HepG2 (cell line): ENCODE measurements around the gene CNPY4. TPM values are rescaled to one million over a fixed set of nuclear protein-coding genes. Genes with fewer than 3 reads are reported as not detected.

Experiments used
- ATF7 ChIP-seq, 2 experiments: fragments of 450-650 bp in 1 of 2; sonication (generic) in 1 of 2; formaldehyde crosslinking in 1 of 2; IDR thresholded peaks; 2 replicates each; pipeline versions ENCODE4 v1.4.0 to v1.6.1; 2016 to 2020; ENCODE audit warnings: antibody characterized with exemption in 1 of 2, mild to moderate bottlenecking in 1 of 2, missing genetic modification reagents in 1 of 2
- BCL6 ChIP-seq: IDR thresholded peaks from 2 replicates; pipeline ENCODE4 v1.6.1; 2016; ENCODE audit warnings: missing genetic modification reagents, missing compliant biosample characterization
- BHLHE40 ChIP-seq: IDR thresholded peaks from 2 replicates; pipeline ENCODE4 v1.6.1; 2011; ENCODE audit warnings: low read length, improper control_type of control experiment
- FLYWCH1 ChIP-seq: sonication (generic); formaldehyde crosslinking; IDR thresholded peaks from 2 replicates; pipeline ENCODE4 v1.8.1; 2023; ENCODE audit warnings: mild to moderate bottlenecking, missing genetic modification reagents
- FOXA3 ChIP-seq: IDR thresholded peaks from 2 replicates; pipeline ENCODE4 v1.6.1; 2016; ENCODE audit warnings: missing genetic modification reagents, missing compliant biosample characterization
- FOXK1 ChIP-seq: sonication (generic); formaldehyde crosslinking; IDR thresholded peaks from 2 replicates; pipeline ENCODE4 v1.4.0; 2020; ENCODE audit warnings: low read depth, missing genetic modification reagents, borderline replicate concordance
- GABPB1 ChIP-seq: IDR thresholded peaks from 2 replicates; pipeline ENCODE4 v1.6.1; 2016; ENCODE audit warnings: mild to moderate bottlenecking, missing genetic modification reagents, moderate library complexity, missing compliant biosample characterization
- HMG20A ChIP-seq: IDR thresholded peaks from 2 replicates; pipeline ENCODE4 v1.6.1; 2016; ENCODE audit warnings: borderline replicate concordance
- MBD4 ChIP-seq: IDR thresholded peaks from 2 replicates; pipeline ENCODE4 v1.6.1; 2012; ENCODE audit warnings: low read length, inconsistent platforms, borderline replicate concordance
- PPARG ChIP-seq: conservative IDR thresholded peaks from 2 replicates; pipeline ENCODE4 v1.6.1; 2016; ENCODE audit warnings: missing biosample characterization, missing genetic modification reagents
- TBX3 ChIP-seq: fragments of 450-650 bp; IDR thresholded peaks from 2 replicates; pipeline ENCODE4 v1.6.1; 2017; ENCODE audit warnings: antibody characterized with exemption, mild to moderate bottlenecking, inconsistent platforms, borderline replicate concordance
- THAP9 ChIP-seq: sonication (generic); formaldehyde crosslinking; IDR thresholded peaks from 2 replicates; pipeline ENCODE4; 2020; ENCODE audit warnings: missing genetic modification reagents, mild to moderate bottlenecking, borderline replicate concordance
- ZBTB26 ChIP-seq: IDR thresholded peaks from 2 replicates; pipeline ENCODE4 v1.6.1; 2016; ENCODE audit warnings: missing compliant biosample characterization, missing genetic modification reagents, borderline replicate concordance
- ZNF205 ChIP-seq: IDR thresholded peaks from 2 replicates; pipeline ENCODE4 v1.6.1; 2018; ENCODE audit warnings: missing biosample characterization, missing genetic modification reagents
- ZNF460 ChIP-seq: sonication (generic); formaldehyde crosslinking; IDR thresholded peaks from 2 replicates; pipeline ENCODE4 v1.5.1; 2020; ENCODE audit warnings: missing genetic modification reagents, mild to moderate bottlenecking, borderline replicate concordance
- ZNF674 ChIP-seq: sonication (generic); formaldehyde crosslinking; IDR thresholded peaks from 2 replicates; pipeline ENCODE4 v1.5.0; 2020; ENCODE audit warnings: low read depth, mild to moderate bottlenecking, missing genetic modification reagents
- polyA plus RNA-seq, 8 experiments: library from polyadenylated mRNA; depleted of rRNA in 3 of 8; stranded (reverse) in 7 of 8; unstranded in 1 of 8; fragments of >200 nt; fragmentation: Illumina TruSeq in 4 of 8; extraction: Trizol in 4 of 8; gene quantifications; 2 replicates each; pipeline versions ENCODE4 v1.2.1 to v1.2.3, GENCODE V29; 2011 to 2016; ENCODE audit warnings: low read depth in 4 of 8, missing spikeins in 1 of 8, mixed read lengths in 1 of 8; ENCODE audit not compliant: insufficient read depth in 1 of 8
- total RNA-seq, 5 experiments: library from RNA; depleted of rRNA; stranded (reverse); fragments of >200 nt; fragmentation: Illumina TruSeq; extraction: Trizol; gene quantifications; 2 replicates each; pipeline ENCODE4 v1.2.3, GENCODE V29; 2016; ENCODE audit warnings: low read depth in 1 of 5
- TF ChIP-seq, protein P1 (sequence below): IDR thresholded peaks from 2 replicates; pipeline ENCODE4 v1.4.0; 2020; ENCODE audit warnings: mild to moderate bottlenecking, missing genetic modification reagents
- TF ChIP-seq, protein P2 (sequence below): sonication (generic); formaldehyde crosslinking; IDR thresholded peaks from 2 replicates; pipeline ENCODE4 v1.8.1; 2022; ENCODE audit warnings: low read depth, mild to moderate bottlenecking, missing genetic modification reagents

Gene CNPY4
- total and polyA plus RNA-seq, 2 of the 13 experiments (the other 11 are each of a cell fraction or from before 2014, with no cell fraction given): 6.2 to 12.7 TPM

GRCh38 chr7:100081535-100082102 lies 37.8 kb upstream of the CNPY4 start, which contains the start of gene ZNF3 (continued):
- TF ChIP-seq THAP9 (CRISPR knock-in tag) (peak; percentile 86; the same call in 1 of the 2 replicates), ZNF205 (CRISPR knock-in tag) (peak; percentile 94), BHLHE40 (peak; percentile 49; the same call in 1 of the 2 replicates), FOXA3 (CRISPR knock-in tag) (peak; percentile 80), ZNF460 (CRISPR knock-in tag) (no peak; the same call in 1 of the 2 replicates), HMG20A (CRISPR knock-in tag) (0 out of 2 replicates have a peak, but pooled peaks have one; percentile 9), MBD4 (no peak), FLYWCH1 (peak; percentile 75; the same call in 1 of the 2 replicates), FOXK1 (CRISPR knock-in tag) (peak; percentile 93; the same call in 1 of the 2 replicates), TBX3 (peak; percentile 46; the same call in 1 of the 2 replicates), ZNF674 (CRISPR knock-in tag) (0 out of 2 replicates have a peak, but pooled peaks have one; percentile 14), ZBTB26 (CRISPR knock-in tag) (0 out of 2 replicates have a peak, but pooled peaks have one; percentile 69), BCL6 (CRISPR knock-in tag) (peak; percentile 99), ATF7 (IDR thresholded peaks at IDR 0.05) (no peak), ATF7 (CRISPR knock-in tag; IDR thresholded peaks at IDR 0.05) (peak; percentile 43; the same call in 1 of the 2 replicates), PPARG (CRISPR knock-in tag) (peak; percentile 76; the same call in 1 of the 2 replicates), GABPB1 (CRISPR knock-in tag) (peak; percentile 99)
- TF ChIP-seq, protein P1, sequence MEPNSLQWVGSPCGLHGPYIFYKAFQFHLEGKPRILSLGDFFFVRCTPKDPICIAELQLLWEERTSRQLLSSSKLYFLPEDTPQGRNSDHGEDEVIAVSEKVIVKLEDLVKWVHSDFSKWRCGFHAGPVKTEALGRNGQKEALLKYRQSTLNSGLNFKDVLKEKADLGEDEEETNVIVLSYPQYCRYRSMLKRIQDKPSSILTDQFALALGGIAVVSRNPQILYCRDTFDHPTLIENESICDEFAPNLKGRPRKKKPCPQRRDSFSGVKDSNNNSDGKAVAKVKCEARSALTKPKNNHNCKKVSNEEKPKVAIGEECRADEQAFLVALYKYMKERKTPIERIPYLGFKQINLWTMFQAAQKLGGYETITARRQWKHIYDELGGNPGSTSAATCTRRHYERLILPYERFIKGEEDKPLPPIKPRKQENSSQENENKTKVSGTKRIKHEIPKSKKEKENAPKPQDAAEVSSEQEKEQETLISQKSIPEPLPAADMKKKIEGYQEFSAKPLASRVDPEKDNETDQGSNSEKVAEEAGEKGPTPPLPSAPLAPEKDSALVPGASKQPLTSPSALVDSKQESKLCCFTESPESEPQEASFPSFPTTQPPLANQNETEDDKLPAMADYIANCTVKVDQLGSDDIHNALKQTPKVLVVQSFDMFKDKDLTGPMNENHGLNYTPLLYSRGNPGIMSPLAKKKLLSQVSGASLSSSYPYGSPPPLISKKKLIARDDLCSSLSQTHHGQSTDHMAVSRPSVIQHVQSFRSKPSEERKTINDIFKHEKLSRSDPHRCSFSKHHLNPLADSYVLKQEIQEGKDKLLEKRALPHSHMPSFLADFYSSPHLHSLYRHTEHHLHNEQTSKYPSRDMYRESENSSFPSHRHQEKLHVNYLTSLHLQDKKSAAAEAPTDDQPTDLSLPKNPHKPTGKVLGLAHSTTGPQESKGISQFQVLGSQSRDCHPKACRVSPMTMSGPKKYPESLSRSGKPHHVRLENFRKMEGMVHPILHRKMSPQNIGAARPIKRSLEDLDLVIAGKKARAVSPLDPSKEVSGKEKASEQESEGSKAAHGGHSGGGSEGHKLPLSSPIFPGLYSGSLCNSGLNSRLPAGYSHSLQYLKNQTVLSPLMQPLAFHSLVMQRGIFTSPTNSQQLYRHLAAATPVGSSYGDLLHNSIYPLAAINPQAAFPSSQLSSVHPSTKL (CRISPR knock-in tag): peak; percentile 79
- TF ChIP-seq, protein P2, sequence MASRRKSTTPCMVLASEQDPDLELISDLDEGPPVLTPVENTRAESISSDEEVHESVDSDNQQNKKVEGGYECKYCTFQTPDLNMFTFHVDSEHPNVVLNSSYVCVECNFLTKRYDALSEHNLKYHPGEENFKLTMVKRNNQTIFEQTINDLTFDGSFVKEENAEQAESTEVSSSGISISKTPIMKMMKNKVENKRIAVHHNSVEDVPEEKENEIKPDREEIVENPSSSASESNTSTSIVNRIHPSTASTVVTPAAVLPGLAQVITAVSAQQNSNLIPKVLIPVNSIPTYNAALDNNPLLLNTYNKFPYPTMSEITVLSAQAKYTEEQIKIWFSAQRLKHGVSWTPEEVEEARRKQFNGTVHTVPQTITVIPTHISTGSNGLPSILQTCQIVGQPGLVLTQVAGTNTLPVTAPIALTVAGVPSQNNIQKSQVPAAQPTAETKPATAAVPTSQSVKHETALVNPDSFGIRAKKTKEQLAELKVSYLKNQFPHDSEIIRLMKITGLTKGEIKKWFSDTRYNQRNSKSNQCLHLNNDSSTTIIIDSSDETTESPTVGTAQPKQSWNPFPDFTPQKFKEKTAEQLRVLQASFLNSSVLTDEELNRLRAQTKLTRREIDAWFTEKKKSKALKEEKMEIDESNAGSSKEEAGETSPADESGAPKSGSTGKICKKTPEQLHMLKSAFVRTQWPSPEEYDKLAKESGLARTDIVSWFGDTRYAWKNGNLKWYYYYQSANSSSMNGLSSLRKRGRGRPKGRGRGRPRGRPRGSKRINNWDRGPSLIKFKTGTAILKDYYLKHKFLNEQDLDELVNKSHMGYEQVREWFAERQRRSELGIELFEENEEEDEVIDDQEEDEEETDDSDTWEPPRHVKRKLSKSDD: no peak; the same call in 1 of the 2 replicates
